Ureter (tissue), 1 donor: ENCODE results near the gene TNS3. TPM values are rescaled to one million over a fixed set of nuclear protein-coding genes. Genes with fewer than 3 reads are reported as not detected.

Source experiments
- DNase-seq: peaks from one replicate; pipeline ENCODE4 v3.0.0-alpha.2; 2020; ENCODE audit warnings: low spot score
- total RNA-seq: library from RNA; stranded (reverse); gene quantifications from one replicate; pipeline ENCODE4 v1.2.4, GENCODE V29; 2023
- donor health status: DM: yes; HTN: yes; CAD: no.

TNS3 gene
- total RNA-seq, 1 donor from 2014 or later, result 48.7 TPM

DNA sequence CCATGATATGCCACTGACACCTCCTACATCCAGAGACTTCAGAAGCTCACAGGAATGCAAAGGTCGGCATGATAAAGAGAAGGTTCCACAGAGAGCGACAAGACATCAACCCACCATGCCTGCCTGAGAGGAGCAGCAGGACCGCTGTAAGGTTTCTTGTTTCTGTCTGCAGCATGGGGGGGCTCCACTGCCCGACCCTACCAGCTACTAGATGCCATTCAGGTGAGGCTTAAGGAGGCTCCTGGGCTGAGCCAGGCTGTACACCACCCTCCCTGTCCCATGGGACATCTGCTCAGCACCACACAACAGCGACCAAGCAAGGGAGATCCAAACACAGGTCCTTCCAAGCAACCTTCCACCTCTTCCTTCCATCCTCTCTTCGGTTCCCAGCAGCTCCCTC lies 234.6 kb downstream of the TNS3 start:
- DNase-seq, result peak; percentile 14

DNA sequence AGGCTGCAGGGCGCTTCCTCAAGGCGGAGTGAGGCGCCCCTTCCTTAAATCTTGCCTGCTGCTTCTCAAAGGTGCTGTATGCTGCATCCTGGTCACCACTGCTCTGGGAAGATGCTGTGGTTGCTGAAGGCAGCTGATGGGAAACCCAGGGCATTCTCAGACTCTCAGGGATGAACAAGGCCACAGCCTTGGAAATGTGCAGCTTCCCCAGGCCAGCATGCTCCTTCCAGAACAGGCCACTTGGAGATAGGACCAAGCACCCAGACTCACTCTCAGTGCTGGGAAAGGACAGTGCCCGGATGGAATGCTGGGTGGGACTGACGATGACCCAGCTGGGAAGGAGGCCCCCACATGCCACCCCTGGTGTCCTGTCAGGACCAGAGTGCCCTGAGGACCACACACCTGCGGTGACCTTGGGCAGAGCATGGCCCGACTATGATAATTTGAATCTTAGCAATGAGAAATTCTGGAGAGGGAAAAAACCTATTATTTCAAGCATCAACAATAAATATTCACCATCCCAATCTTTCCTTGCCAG lies 235.5 kb downstream of the TNS3 start:
- no peak for DNase-seq

- peak; percentile 37 for DNase-seq
These were observed 236.0 kb downstream of the TNS3 start for GRCh38 chr7:47345857-47346298.

GRCh38 chr7:47344171-47344955 lies 237.5 kb downstream of the TNS3 start:
- no peak for DNase-seq

DNA sequence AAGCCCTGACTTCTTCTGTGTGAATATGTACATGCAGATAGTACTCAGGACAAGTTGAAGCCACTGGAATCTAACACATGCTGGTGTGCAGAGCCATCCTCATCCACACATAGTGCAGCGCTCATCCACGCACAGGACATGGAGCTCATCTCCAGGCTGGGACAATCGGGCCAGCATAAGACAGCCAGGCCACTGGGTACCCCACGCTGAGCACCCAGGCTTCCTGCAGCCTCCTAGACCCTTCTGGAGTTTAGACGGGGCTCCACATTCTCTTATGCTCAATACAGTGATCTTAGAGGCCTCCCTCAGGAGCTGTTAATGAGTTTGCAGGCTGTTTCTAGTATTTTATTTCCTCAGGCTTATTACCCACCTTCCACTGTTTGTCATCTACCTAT lies 238.9 kb downstream of the TNS3 start:
- DNase-seq, result no peak

GRCh38 chr7:47342296-47343060 lies 239.4 kb downstream of the TNS3 start:
- no peak for DNase-seq

- no peak for DNase-seq
These were observed 241.4 kb downstream of the TNS3 start for GRCh38 chr7:47340517-47340916.

DNA sequence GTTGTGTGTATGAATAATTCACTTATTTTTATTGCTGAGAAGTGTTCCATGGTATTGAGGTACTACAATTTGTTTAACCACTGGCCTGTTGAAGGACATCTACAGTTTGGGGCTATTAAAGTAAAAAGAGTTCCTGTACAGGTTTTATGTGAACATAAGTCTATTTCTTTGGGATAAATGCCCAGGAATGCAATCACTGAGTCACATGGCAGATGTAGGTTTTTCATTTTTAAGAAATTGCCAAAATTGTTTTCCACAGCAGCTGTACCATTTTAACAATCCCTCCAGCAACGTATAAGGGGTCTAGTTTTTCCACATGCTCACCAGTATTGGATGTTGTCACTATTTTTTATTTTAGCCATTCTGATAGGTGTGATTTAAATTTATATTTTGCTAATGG lies 243.9 kb downstream of the TNS3 start:
- no peak for DNase-seq

DNA sequence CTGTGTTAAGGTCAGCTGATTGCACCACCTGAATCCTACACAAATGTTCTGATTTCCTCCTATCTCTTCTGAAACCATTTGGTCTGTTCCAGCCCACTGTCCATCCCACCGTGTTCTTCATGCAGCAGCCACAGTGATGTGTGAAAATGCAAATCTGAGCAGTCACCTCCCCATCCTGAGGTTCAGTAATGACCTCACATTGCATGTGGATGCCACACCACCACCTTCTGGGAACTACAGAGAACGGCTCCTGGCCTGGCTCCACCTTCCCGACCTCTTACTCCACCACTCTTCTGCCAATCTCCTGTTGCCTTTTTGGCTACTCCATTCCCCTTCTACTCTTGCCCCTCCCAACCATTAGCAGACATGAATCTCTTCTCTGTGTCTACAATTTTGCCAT lies 244.4 kb downstream of the TNS3 start:
- DNase-seq, result no peak

DNA sequence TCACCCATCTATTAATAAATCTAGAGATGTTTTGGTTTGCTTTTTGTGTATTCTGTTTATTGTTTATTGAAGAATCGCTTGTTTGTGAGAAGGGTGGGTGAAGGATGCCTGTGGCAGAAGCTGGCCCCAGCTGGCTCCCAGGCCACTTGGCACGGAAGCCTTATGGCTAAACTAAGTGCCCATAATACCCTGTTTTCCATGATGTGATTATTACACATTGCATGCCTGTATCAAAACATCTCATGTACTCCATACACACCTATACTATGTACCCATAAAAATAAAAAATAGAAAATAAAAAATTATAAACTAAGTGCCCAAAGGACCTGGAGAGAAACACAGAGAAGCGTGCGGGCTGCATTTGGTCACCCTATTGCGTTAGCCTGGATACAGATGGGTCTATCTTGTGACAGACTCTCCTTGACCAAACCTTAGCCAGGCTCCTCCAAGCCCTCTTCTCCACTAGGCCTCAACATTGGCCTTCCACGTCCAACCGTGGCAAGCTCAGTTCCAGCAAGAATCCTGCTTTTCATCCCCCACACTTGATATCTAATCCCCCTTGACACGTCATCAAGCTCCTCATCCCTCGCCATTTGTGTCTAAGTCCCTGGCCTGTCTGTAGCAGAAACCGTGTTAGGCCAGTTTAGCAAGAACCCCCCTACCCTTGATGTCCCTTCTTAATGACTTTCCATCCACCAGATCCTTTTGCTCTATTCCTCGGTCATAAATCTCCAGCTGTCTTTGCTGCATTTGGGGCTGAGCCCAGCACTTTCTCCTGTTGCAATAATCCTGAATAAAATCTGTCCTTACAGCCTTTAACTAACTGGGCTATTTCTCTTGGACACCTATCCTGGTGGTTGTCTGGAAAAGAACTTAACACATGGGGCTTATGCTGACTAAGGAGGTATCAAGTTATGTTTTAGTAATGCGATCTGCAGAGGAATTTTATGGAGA lies 245.2 kb downstream of the TNS3 start:
- DNase-seq, result no peak

GRCh38 chr7:47335557-47336471 lies 246.1 kb downstream of the TNS3 start:
- DNase-seq, result peak; percentile 57

- DNase-seq, result no peak
These were observed 246.8 kb downstream of the TNS3 start for GRCh38 chr7:47335071-47335470.

DNA sequence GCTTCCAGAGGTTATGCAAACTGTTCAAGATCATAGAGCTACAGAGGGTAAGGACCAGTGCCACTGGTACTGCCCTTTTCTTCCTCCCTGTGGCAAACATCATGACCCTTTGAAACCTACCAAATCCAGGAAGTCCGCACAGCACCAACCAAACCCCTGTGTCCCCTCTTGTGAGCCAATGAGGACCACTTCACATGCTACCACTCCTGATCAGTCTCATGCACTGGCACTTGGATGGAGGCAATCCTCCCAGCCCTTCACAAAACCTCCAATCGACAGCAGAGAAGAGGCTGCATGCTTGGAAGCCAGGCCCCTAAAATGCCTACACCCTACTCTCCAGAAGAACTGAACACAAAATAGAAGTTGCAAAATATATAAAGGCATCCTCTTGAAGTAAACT lies 248.0 kb downstream of the TNS3 start:
- DNase-seq, result peak; percentile 29

DNA sequence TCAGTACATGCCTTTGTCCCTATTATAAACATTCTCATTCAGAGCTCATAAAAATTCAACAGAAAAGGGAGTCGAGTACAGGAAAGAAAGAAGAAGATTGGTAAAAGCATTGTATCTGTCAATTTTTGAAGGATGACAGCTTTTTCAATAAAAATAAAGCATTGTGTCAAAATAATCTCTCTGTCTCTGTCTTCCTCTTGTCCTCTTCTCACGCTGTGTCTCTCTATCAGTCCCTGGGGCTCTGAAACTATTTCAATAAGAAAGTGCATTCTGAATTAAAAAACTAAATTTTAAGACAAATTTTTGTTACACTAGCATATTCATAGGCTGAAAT lies 248.4 kb downstream of the TNS3 start:
- no peak for DNase-seq

GRCh38 chr7:47332681-47333553 lies 249.0 kb downstream of the TNS3 start:
- DNase-seq, result no peak

DNA sequence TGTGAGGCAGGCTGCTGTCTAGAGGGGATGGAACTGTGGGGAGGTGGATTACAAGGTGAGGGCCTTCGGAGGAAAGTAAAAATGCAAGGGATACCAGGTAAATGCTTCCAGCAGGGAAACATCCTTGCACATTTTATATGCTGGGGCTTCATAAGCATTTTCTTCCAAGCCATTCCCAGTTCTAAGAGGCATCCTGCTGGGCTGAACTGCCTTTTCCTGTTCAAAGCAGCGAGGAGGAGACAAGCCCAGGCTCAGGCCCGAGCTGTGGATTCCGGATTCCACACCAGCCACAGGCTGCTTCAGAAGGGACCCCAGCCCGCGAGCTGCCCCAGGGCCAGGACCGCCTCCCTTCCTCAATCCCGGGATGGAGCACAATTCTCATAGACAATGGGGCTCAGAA lies 249.7 kb downstream of the TNS3 start:
- no peak for DNase-seq

- DNase-seq, result no peak
These were observed 250.7 kb downstream of the TNS3 start for GRCh38 chr7:47331179-47331565.

DNA sequence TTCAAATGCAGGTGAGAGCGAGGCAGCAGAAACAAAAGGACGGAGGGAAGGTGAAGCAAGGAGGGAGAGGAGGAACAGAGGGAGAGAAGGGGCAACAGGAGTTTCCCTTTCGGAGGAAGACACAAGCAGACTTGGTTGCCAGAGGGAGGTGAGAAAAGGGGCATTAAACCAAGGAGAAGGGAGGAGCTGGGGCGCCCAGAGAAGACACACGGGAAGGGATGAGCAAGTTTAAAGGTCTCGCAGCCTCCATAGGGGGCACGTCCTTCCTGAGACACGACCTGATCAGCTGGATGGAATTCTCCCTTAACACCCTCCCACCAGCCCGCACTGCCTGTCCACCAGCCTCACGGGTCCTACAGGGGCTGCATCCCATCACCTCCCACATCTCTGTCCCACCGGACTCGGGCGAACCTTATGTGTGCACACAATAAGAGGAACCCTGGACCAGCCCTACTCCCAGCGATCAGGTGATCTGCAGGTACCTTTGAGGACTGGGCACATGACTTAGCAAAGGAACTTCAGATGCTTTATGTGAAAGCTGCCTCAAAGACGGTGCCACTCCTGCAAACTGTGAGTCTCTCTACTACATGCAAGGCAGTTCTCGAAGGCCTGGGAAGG lies 251.2 kb downstream of the TNS3 start:
- DNase-seq, result no peak

DNA sequence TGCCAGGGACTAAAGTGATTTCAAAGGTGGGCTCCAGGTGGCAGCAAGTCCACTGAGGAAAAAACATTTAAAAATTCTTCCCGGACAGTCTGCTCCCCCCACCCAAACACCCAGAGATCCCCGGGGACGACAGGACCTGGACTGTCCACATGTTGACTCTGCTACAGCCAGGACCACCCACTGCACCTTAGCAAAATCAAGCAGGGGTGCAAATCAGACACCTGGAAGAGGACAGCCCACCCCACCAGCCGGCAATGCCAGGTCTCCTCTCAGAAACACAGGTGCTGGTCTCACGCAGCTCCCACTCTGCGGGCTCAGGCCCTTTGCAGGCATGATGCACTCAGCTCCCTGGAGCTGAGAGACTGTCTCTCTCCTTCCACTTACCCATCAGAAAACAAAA lies 251.9 kb downstream of the TNS3 start:
- no peak for DNase-seq
